Measurements from ENCODE around the gene ZBTB16.

ZBTB16 gene

GRCh38 chr11:114286229-114286628 lies 226.7 kb downstream of the ZBTB16 start:
- TF ChIP-seq CTCF (IDR thresholded peaks at IDR 0.05; ENCODE audit: borderline replicate concordance, control extremely low read depth, extremely low read depth, insufficient read depth, missing control alignments): no peak
- in situ Hi-C loops (cut with MboI; ENCODE audit: low sequenced_read_pairs, unreplicated experiment): no loop called here
- DNase-seq (ENCODE audit: low spot score): no peak

DNA sequence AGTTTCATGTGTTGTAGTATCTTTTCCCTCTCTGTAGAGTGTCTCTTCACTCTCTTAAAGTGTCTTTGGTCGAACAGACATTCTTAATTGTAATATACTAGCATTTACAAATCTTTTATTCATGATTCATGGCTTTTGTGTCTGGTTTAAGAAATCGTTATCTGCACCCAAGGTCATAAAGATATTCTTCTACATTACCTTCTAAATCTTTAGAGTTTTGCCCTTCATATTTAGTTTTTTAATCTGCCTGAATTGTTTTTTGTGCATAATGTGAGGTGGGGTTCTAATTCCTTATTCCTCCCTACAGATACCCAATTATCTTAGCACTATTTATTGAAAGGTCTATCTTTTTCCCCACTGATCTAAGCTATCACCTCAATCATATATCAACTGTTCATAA lies 227.6 kb downstream of the ZBTB16 start:
- TF ChIP-seq CTCF (IDR thresholded peaks at IDR 0.05; ENCODE audit: borderline replicate concordance, control extremely low read depth, extremely low read depth, insufficient read depth, missing control alignments): no peak
- in situ Hi-C loops (cut with MboI; ENCODE audit: low sequenced_read_pairs, unreplicated experiment): no loop called here
- no peak for DNase-seq (ENCODE audit: low spot score)

GRCh38 chr11:114288136-114288535 lies 228.6 kb downstream of the ZBTB16 start:
- in situ Hi-C loops (cut with MboI; ENCODE audit: low sequenced_read_pairs, unreplicated experiment): no loop called here

GRCh38 chr11:114289779-114290178 lies 230.3 kb downstream of the ZBTB16 start:
- in situ Hi-C loops (cut with MboI; ENCODE audit: low sequenced_read_pairs, unreplicated experiment): no loop called here
- TF ChIP-seq CTCF (IDR thresholded peaks at IDR 0.05; ENCODE audit: borderline replicate concordance, control extremely low read depth, extremely low read depth, insufficient read depth, missing control alignments): no peak
- no peak for DNase-seq (ENCODE audit: low spot score)

More at GRCh38 chr11:114288136-114288535, 228.6 kb downstream of the ZBTB16 start:
- no peak for TF ChIP-seq CTCF (IDR thresholded peaks at IDR 0.05; ENCODE audit: borderline replicate concordance, control extremely low read depth, extremely low read depth, insufficient read depth, missing control alignments)
- DNase-seq (ENCODE audit: low spot score): no peak

GRCh38 chr11:114290503-114291235 lies 231.2 kb downstream of the ZBTB16 start:
- TF ChIP-seq CTCF (IDR thresholded peaks at IDR 0.05; ENCODE audit: borderline replicate concordance, control extremely low read depth, extremely low read depth, insufficient read depth, missing control alignments): no peak
- in situ Hi-C loops (cut with MboI; ENCODE audit: low sequenced_read_pairs, unreplicated experiment): no loop called here
- DNase-seq (ENCODE audit: low spot score): no peak

- TF ChIP-seq CTCF (IDR thresholded peaks at IDR 0.05; ENCODE audit: borderline replicate concordance, control extremely low read depth, extremely low read depth, insufficient read depth, missing control alignments): no peak
- DNase-seq (ENCODE audit: low spot score): no peak
Measured at GRCh38 chr11:114291381-114291780, 231.9 kb downstream of the ZBTB16 start.

More at GRCh38 chr11:114291381-114291780, 231.9 kb downstream of the ZBTB16 start:
- in situ Hi-C loops (cut with MboI; ENCODE audit: low sequenced_read_pairs, unreplicated experiment): no loop called here

All from GM13976 (cell line).